ENCODE measurements around the gene DUSP1. TPM values are rescaled to one million over a fixed set of nuclear protein-coding genes. Genes with fewer than 3 reads are reported as not detected.

The DUSP1 gene
- total and polyA plus RNA-seq, 4 donors = 138 to 1,153 (median 344) TPM

- Histone ChIP-seq H3K9ac (ENCODE audit: insufficient read depth in 1 of 2, low read length in 2 of 2) (no peak overlapping the region), H3K4me1 (ENCODE audit: control insufficient read depth in 5 of 5, insufficient read depth in 5 of 5, low read length in 5 of 5) (peaks cover 3 to 14% (median 10%) of the 10 kb centered on the region in 5 donors), H3K4me3 (no peak overlapping the region), H3K27me3 (ENCODE audit: control insufficient read depth in 3 of 3, insufficient read depth in 3 of 3, low read length in 2 of 3) (no peaks in the 10 kb centered on the region), H3K9me3 (ENCODE audit: control insufficient read depth in 4 of 4, insufficient read depth in 3 of 4, low read length in 3 of 4) (no peaks in the 10 kb centered on the region), H3K36me3 (ENCODE audit: control insufficient read depth in 4 of 4, insufficient read depth in 4 of 4, low read length in 4 of 4) (no peaks in the 10 kb centered on the region), H3K27ac (ENCODE audit: low read depth in 1 of 2, low read length in 1 of 2) (no peak overlapping the region)
- WGBS, 2 donors = 86 to 89% methylated on average over 10 of the region's 10 CpGs
- ATAC-seq (ENCODE audit: insufficient read depth, low FRiP score) = no peak
- no peak for TF ChIP-seq CTCF (IDR thresholded peaks at IDR 0.05; ENCODE audit: control extremely low read depth, extremely low read depth)
- DNase-seq = no peak
These were observed 42.3 kb downstream of the DUSP1 start for GRCh38 chr5:172728481-172729241.

DNA sequence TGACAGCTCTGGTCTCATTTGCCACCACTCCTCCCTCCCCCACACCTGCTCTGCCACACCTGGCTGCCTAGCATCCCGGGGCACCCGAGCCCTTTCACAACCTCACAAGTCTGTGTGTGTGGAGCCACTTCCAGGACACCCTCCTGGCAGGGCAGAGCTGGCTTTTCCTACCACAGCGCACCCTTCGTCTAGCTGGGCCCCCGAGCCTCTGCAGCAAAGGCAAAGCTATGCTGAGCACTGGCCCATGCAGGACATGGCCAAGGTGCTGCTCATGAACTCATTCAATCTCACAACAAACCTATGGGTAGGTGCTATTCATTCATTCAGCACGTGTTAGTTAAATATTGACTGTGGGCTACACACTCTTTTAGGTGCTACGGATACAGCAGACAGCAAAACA is 43.4 kb downstream of the DUSP1 start:
- Histone ChIP-seq H3K27me3 (ENCODE audit: control insufficient read depth in 3 of 3, insufficient read depth in 3 of 3, low read length in 2 of 3) (no peaks in the 10 kb centered on the region), H3K9me3 (ENCODE audit: control insufficient read depth in 4 of 4, insufficient read depth in 3 of 4, low read length in 3 of 4) (no peaks in the 10 kb centered on the region), H3K4me1 (ENCODE audit: control insufficient read depth in 5 of 5, insufficient read depth in 5 of 5, low read length in 5 of 5) (peaks cover 0 to 3% (median 0%) of the 10 kb centered on the region in 5 donors), H3K27ac (ENCODE audit: low read depth in 1 of 2, low read length in 1 of 2) (no peak overlapping the region), H3K36me3 (ENCODE audit: control insufficient read depth in 4 of 4, insufficient read depth in 4 of 4, low read length in 4 of 4) (no peaks in the 10 kb centered on the region), H3K4me3 (no peak overlapping the region), H3K9ac (ENCODE audit: insufficient read depth in 1 of 2, low read length in 2 of 2) (no peak overlapping the region)
- DNase-seq (no peak), ATAC-seq (ENCODE audit: insufficient read depth, low FRiP score) (no peak)
- TF ChIP-seq CTCF (IDR thresholded peaks at IDR 0.05; ENCODE audit: control extremely low read depth, extremely low read depth) = no peak
- WGBS, 2 donors = 84% methylated on average over 7 of the region's 7 CpGs

DNA sequence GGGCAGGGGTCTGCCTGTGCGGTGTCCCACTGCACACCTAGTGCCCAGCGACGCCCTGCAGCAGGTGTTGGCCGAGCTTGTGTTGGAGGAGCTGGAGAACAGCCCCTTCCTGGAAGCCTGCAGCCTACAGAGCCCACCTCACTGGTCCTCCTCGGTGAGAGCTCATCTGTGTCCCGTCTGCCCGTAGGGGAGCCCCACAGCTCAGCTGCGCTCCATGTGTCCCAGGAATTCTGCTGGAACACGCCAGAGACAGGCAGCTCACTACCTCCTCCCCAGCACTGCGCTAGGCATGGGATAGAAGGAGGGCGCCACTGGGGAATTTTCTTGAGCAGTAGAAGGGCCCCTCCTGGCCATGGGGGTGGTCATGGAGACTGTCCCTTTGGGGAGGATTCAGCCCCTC is 44.0 kb downstream of the DUSP1 start:
- Histone ChIP-seq H3K4me3 (no peak overlapping the region), H3K4me1 (ENCODE audit: control insufficient read depth in 5 of 5, insufficient read depth in 5 of 5, low read length in 5 of 5) (peaks cover 0 to 4% (median 0%) of the 10 kb centered on the region in 5 donors), H3K36me3 (ENCODE audit: control insufficient read depth in 4 of 4, insufficient read depth in 4 of 4, low read length in 4 of 4) (no peaks in the 10 kb centered on the region), H3K9ac (ENCODE audit: insufficient read depth in 1 of 2, low read length in 2 of 2) (no peak overlapping the region), H3K27me3 (ENCODE audit: control insufficient read depth in 3 of 3, insufficient read depth in 3 of 3, low read length in 2 of 3) (no peaks in the 10 kb centered on the region), H3K9me3 (ENCODE audit: control insufficient read depth in 4 of 4, insufficient read depth in 3 of 4, low read length in 3 of 4) (no peaks in the 10 kb centered on the region), H3K27ac (ENCODE audit: low read depth in 1 of 2, low read length in 1 of 2) (no peak overlapping the region)
- 93 to 96% methylated on average over 11 of the region's 11 CpGs for WGBS, 2 donors
- TF ChIP-seq CTCF (IDR thresholded peaks at IDR 0.05; ENCODE audit: control extremely low read depth, extremely low read depth) = no peak
- no peak for ATAC-seq (ENCODE audit: insufficient read depth, low FRiP score)
- no peak for DNase-seq
